ENCODE results near the gene AQP2.

Gene AQP2

DNA sequence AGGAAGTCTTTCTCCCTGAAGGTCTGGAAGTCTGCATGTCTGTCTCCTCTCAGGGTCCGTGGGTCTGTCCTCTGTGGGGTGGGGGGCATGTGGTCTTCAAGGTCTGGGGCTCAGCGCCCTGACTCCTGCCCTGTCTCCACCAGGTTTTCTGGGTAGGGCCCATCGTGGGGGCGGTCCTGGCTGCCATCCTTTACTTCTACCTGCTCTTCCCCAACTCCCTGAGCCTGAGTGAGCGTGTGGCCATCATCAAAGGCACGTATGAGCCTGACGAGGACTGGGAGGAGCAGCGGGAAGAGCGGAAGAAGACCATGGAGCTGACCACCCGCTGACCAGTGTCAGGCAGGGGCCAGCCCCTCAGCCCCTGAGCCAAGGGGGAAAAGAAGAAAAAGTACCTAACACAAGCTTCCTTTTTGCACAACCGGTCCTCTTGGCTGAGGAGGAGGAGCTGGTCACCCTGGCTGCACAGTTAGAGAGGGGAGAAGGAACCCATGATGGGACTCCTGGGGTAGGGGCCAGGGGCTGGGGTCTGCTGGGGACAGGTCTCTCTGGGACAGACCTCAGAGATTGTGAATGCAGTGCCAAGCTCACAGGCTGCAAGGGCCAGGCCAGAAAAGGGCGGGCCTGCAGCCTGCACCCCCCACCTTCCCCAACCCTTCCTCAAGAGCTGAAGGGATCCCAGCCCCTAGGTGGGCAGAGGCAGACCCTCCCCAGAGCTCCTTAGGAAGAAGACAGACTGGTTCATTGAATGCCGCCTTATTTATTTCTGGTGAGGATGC lies 14.5 kb downstream of the AQP2 start:
- DNase-seq = no peak
- in situ Hi-C loops (cut with MboI; ENCODE audit: low pct_unique_long_range_greater_than_20kb, low sequenced_read_pairs) = no loop called here

DNA sequence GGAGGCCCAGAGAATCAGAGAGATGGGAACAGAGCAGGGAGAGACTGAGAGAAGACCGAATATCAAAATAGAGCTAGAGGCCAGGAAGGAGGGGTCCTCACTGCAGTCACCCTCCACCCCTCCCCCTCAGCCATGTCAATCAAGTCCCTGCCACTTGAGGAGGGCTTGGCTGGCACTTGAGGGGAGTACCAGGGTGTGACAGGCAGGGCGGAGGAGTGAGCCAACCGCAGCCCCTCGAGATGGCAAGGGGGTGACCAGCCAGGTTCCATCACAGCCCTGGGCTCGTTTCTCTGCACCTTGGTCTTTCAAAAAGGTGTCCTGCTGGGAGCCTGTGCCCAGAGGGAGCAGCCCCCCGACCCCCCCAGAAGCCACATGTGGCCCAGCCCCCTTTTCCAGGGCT lies 15.3 kb downstream of the AQP2 start:
- in situ Hi-C loops (cut with MboI; ENCODE audit: low pct_unique_long_range_greater_than_20kb, low sequenced_read_pairs) = no loop called here
- no peak for DNase-seq

DNA sequence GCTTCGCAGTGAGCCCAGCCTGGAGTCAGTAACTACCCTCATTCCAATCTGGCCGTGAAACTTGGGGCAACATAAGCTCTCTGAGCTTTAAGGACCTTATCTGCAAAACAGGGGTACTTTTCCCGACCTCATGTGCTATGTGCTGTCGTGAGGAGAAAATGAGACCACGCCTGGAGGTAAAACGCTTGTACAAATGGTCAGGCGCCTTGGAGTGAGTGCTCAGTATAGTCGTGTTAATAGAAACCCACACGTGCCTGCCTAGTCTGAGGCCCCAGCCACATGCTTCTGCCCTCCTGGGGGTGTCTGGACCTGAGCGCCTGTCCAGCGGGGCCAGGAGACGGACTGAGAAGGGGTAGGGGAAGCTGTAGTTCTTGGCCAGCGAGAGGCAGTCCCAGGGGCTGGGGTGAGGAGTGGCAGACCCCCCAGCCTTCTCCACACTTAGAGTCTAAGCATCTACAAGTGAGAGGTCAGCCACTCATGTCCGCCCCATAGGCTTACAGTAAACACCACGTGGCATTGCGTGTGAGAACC lies 16.0 kb downstream of the AQP2 start:
- DNase-seq = no peak
- in situ Hi-C loops (cut with MboI; ENCODE audit: low pct_unique_long_range_greater_than_20kb, low sequenced_read_pairs) = no loop called here

DNA sequence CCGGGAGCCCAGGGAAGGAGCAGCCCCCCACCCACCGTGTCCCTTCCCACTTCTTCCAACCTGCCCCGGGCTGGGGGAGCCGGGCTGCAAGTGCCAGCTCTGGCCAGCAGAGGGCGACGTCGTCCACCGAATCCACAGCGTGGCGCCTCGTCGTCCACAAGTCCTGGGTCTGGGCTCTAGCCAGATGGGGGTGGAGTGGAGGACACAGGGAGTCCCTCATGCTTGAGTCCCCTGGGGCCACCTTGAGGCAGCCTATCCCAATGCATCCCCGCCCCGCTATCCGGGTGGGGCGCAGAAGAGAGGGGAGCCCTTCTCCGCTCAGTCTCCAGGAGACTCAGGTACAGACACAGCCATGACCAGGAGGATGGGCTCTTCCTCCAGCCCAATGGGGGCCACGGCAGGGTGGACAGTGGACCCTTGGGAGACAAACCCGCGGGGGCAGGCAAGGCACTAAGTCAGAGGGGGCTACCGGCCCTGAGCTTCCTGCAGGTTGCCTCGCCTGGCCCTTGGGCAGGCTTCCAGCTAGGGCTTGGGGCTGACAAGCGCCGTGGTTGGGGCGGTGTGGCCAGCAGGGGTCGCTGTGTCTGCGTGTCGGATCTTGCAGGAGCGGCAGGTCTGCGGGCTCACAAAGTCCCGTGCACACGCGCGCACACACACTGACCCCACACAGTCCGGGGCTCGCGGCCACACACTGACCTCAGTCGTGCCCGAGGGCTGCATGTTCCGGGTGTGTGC lies 16.7 kb downstream of the AQP2 start:
- in situ Hi-C loops (cut with MboI; ENCODE audit: low pct_unique_long_range_greater_than_20kb, low sequenced_read_pairs) = no loop called here
- DNase-seq = peak; percentile 91

DNA sequence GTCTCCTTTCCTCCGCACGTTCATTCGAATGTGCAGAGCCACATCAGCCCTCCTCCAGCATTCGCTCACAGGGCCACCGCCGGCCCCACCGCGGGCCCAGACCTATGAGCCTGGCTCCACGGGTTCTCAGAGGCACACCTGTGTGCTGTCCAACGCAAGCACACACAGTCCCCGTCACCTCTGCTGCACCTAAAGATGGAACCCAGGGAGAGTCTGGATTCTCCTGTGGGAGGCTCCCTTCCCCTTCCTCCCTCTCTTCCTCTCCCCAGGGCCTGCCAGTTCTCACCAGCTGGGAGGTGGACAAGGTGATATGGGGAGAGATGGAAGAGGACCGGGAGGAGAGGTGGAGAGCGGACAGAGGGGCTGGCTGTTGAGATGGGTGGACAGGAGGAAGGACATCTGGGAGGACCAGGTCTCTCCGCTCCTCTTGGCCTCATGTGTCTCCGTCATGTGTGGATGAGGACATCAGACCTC lies 17.3 kb downstream of the AQP2 start:
- in situ Hi-C loops (cut with MboI; ENCODE audit: low pct_unique_long_range_greater_than_20kb, low sequenced_read_pairs) = no loop called here
- no peak for DNase-seq

DNA sequence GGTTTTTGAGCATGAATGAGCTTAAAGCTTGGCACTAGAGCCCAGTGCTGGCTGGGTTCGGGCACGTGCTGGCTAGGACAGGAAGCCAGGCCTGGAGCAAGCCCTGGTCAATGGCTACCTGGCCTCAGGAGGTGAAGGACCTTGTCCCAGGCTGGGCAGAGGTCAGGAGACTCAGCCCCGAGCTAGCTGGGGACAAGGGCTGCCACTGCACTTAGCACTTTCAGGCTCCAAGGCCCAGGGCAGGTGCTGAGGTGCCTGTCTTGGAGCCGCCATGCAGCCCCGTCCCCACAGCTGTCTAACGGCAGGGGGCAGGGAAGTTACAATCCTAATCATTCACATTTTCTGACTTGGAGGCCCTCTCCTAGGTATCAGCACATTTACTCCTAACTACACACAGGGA lies 17.9 kb downstream of the AQP2 start:
- in situ Hi-C loops (cut with MboI; ENCODE audit: low pct_unique_long_range_greater_than_20kb, low sequenced_read_pairs) = no loop called here
- DNase-seq = no peak

DNA sequence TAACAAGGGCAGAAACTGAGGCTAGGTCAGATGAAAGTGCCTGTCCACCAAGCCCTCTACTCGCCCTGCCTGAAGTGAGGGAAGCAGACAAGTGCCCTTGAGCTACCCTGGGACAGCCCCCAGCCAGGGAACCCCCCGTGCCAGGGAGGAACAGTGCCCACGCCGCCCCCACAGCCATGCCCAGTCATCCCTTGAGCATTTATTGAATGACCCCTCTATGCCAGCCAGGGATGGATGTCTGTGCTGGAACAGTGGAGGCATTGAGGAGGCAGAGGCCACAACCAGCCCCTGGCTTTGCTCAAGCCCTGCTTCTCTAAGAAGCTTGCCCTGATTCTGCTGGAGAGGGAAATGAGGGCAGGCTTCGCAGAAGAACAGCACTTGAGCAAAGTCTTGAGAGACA lies 18.5 kb downstream of the AQP2 start:
- no peak for DNase-seq
- in situ Hi-C loops (cut with MboI; ENCODE audit: low pct_unique_long_range_greater_than_20kb, low sequenced_read_pairs) = no loop called here

DNA sequence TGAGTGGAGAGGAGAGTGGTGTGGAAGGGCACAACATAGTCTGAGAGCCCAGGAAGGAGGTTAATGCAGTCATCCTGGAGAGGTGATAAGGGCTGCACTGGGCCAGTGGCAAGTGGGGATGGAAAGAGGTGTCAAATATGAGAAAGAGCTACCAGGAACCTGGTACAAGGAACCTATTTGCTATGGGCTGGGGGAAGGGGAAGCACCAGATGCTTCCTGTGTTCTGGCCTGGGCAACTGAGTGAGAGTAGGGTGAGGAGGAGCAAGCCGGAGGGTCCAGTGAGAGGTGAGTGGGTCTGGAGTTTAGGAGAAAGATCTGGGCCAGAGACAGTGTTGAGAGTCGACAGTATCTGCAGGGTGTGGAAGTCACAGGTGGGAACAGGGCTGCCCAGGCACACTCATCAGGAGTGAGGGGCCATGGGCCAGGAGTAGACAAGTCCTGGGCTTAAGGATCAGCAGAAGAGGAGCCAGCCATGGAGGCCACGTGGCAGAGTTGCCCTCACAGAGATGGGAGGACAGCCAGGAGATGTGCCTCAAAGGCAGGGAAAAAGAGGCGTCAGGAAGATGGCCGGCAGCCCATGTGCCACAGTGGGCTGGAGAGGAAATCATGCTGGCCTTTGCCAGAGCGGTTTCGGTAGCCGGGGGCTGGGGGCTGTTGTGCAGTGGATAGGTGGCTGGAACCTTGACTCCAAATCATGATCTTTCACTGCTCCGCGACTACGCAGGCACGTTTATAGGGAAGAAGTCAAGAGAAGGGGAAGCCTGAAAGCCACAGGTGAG lies 19.3 kb downstream of the AQP2 start:
- in situ Hi-C loops (cut with MboI; ENCODE audit: low pct_unique_long_range_greater_than_20kb, low sequenced_read_pairs) = loop anchor here (10.0 kb wide), 1 partner anchor 95 kb away; no protein-coding TSS in a partner anchor

DNA sequence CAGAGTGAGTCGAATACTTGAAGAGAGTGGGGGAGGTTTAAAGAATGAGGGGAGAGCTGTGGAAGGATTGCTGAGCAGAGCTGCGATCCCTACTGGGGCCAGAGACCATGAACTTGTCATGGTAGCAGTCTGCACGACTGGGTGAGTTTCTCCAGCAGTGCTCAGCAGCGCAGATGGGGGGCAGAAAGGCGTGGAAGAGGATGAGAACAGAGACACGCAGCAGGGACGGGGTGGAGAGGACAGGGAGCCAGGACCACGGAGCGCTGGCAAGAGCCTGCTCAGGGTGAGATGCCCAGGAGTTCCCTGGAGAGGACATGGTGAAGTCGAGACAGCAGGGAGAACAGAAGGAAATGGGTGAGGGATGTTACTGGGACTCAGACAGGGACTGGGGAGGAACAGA lies 20.1 kb downstream of the AQP2 start:
- in situ Hi-C loops (cut with MboI; ENCODE audit: low pct_unique_long_range_greater_than_20kb, low sequenced_read_pairs) = loop anchor here (10.0 kb wide), 1 partner anchor 94 kb away; no protein-coding TSS in a partner anchor

More for the DNA sequence above, 19.3 kb downstream of the AQP2 start:
- DNase-seq = peak; percentile 46

DNA sequence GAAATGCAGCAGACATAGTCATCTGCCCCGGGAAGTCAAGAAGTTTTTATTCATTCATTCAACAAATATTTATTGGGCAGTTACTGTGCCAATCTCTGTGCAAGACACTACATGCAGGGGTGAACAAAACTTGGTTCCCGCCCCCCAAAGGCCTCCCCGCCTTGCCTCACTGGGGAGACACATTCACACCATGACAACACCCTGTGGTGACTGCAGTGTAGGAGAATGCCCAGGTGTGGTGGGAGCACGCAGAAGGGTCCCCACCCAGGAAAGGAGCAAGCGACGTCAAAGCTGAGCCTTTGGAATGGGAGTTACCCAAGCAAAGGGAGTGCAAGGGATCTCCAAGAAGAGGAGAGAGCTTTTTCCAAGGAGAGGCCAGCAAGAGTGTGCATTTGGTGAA lies 20.6 kb downstream of the AQP2 start:
- no peak for DNase-seq
- in situ Hi-C loops (cut with MboI; ENCODE audit: low pct_unique_long_range_greater_than_20kb, low sequenced_read_pairs) = loop anchor here (10.0 kb wide), 1 partner anchor 94 kb away; no protein-coding TSS in a partner anchor

More for the DNA sequence above, 20.1 kb downstream of the AQP2 start:
- DNase-seq = no peak

DNA sequence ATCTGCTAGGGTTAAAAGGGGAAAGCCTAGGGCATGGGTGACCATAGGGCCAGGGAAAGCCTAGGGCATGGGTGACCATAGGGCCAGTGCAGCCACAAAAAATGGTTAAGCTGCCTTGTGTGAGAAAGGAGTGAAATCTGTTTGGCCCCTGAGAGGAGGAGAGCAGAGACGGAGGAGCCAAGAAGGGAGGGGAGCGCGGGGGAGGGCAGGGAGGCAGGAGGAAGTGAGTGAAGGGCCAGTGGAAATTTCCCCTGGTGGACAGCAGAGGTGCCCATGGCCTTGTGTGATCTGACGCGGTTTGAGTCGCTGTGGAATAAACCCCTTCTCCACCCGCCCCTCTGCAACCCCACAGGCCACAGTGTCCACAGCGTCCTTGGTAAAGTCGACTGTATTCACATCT lies 21.6 kb downstream of the AQP2 start:
- in situ Hi-C loops (cut with MboI; ENCODE audit: low pct_unique_long_range_greater_than_20kb, low sequenced_read_pairs) = loop anchor here (10.0 kb wide), 1 partner anchor 93 kb away; no protein-coding TSS in a partner anchor

DNA sequence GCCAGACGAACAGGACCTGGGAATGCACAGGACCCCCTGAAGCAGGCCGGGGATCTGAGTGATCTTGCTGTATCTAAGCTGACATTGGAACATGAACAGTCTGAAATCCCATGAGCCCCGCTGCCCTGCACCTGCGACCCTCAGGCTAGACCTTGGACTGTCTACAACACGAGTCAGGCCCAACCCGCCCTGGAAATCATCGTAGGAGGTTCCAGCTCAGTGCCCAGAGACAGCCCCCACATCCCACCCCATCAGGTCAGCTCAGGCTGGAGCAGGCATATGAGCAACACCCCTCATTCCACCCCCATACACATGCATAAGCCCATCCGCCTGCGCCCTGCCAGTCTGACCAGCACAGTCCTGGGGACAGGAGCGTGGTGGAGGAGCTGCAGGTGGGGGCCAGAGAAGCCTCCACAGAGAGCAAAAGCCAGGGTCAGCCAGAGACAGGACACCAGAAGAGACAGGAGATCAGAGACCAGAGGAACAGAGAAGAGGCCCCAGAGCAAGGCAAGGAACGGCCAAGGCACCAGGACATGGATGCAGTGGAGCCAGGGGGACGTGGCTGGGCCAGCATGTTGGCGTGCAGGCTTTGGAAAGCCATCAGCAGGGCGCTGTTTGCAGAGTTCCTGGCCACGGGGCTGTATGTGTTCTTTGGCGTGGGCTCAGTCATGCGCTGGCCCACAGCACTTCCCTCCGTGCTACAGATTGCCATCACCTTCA lies 22.3 kb downstream of the AQP2 start, which contains the start of gene AQP6:
Gene AQP6 (plus strand): TSS at position 307 of the 720 bp plus-strand sequence. CDS start 227 bp downstream, at position 534.
- in situ Hi-C loops (cut with MboI; ENCODE audit: low pct_unique_long_range_greater_than_20kb, low sequenced_read_pairs) = loop anchor here (10.0 kb wide), 1 partner anchor 92 kb away; no protein-coding TSS in a partner anchor
- no peak for DNase-seq

More for the DNA sequence above, 21.6 kb downstream of the AQP2 start:
- no peak for DNase-seq

DNA sequence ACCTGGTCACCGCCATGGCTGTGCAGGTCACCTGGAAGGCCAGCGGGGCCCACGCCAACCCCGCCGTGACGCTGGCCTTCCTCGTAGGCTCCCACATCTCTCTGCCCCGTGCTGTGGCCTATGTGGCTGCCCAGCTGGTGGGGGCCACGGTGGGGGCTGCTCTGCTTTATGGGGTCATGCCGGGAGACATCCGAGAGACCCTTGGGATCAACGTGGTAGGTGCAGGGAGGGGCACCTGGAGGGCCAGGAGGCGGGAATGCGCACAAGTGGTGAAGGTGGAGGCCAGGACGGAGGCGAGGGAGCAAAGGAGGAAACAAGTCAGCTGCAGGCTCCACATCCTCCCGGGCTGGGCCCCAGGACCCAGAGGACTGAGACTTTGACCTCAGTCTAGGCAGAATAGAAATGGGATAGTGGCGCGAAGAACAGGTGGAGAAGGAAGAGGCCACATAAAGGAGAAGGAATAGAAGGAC lies 22.9 kb downstream of the AQP2 start:
- DNase-seq = no peak
- in situ Hi-C loops (cut with MboI; ENCODE audit: low pct_unique_long_range_greater_than_20kb, low sequenced_read_pairs) = loop anchor here (10.0 kb wide), 1 partner anchor 91 kb away; no protein-coding TSS in a partner anchor

DNA sequence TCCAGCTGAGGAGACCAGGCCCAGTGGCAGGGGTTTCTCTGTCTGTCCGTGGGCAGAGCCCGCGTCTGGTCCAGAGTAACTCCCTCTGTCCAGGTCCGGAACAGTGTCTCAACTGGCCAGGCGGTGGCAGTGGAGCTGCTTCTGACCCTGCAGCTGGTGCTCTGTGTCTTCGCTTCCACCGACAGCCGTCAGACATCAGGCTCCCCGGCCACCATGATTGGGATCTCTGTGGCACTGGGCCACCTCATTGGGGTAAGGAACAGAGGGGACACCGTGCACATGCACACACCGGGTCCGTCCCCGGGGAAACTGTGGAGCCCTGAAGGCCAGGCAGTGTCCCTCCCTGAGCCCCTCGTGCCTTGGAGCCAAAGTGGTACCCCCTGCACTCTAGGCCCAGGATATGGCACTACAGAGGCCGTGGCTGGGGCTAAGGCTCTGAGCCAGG lies 23.7 kb downstream of the AQP2 start:
- in situ Hi-C loops (cut with MboI; ENCODE audit: low pct_unique_long_range_greater_than_20kb, low sequenced_read_pairs) = loop anchor here (10.0 kb wide), 1 partner anchor 91 kb away; no protein-coding TSS in a partner anchor
- DNase-seq = no peak

DNA sequence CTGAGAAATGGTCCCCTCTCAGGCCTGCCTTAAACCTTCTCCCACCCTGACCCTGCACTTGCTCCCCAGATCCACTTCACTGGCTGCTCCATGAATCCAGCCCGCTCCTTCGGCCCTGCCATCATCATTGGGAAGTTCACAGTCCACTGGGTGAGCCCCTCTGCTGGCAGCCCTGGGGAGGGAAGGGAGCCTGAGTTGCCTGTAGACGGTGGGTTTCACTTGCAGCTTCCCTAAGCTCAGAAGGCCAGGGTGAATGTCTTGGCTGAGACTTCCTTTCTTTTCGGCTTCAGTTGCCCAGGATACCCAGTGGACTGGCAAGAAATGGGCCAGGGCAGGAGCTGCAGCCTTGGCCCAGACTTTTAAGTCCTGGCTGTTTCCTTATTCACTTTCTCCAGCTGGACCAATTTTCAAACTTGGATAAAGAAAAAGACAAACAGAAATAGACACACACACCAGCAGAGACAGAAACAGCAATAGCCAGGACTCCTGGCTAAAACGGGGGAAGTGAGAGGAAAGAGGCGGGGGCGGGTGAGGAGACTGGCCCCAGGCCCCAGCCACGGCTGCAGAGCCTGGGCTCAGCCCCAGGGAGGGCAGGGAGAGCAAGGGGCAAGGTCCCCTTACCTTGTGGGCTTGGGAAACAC lies 24.3 kb downstream of the AQP2 start:
- DNase-seq = no peak
- in situ Hi-C loops (cut with MboI; ENCODE audit: low pct_unique_long_range_greater_than_20kb, low sequenced_read_pairs) = loop anchor here (10.0 kb wide), 1 partner anchor 90 kb away; no protein-coding TSS in a partner anchor

DNA sequence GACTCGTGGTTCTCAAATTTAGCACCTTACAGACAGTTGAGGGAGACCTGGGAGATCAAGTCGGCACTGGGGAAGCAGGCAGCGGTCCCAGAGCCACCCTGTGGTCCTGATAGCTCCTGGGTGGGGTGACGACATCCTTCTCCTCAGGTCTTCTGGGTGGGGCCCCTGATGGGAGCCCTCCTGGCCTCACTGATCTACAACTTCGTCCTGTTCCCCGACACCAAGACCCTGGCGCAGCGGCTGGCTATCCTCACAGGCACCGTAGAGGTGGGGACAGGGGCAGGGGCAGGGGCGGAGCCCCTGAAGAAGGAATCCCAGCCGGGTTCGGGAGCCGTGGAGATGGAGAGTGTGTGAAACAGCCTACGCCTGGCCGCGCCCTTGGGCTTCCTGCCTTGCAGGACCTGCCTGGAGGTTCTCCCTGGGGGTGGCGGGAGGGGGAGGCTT lies 24.8 kb downstream of the AQP2 start:
- in situ Hi-C loops (cut with MboI; ENCODE audit: low pct_unique_long_range_greater_than_20kb, low sequenced_read_pairs) = loop anchor here (10.0 kb wide), 1 partner anchor 89 kb away; no protein-coding TSS in a partner anchor
- DNase-seq = no peak

DNA sequence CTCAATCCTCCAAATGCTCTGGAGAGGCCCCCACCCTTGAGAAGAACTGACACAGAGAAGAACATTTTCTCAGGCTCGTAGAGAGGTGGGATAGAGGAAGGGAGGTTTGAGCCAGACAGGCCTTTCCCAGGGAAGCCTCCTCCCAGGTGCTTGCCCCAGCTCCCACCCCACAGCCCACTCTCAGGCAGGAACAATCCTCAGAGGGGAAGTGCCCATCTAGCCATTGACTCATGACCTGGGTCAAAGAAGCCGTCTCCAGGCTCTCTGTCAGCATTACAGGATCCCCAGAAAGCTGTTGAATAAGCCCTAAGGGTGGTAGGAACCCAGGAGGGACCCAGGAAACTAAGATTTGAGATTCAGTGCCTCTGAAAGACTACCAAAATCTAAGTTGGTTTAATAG lies 26.0 kb downstream of the AQP2 start:
- no peak for DNase-seq
- in situ Hi-C loops (cut with MboI; ENCODE audit: low pct_unique_long_range_greater_than_20kb, low sequenced_read_pairs) = loop anchor here (10.0 kb wide), 1 partner anchor 88 kb away; no protein-coding TSS in a partner anchor

Measured in KBM-7 (cell line).